ENCODE data around the gene ELMO2.

Gene ELMO2

DNA sequence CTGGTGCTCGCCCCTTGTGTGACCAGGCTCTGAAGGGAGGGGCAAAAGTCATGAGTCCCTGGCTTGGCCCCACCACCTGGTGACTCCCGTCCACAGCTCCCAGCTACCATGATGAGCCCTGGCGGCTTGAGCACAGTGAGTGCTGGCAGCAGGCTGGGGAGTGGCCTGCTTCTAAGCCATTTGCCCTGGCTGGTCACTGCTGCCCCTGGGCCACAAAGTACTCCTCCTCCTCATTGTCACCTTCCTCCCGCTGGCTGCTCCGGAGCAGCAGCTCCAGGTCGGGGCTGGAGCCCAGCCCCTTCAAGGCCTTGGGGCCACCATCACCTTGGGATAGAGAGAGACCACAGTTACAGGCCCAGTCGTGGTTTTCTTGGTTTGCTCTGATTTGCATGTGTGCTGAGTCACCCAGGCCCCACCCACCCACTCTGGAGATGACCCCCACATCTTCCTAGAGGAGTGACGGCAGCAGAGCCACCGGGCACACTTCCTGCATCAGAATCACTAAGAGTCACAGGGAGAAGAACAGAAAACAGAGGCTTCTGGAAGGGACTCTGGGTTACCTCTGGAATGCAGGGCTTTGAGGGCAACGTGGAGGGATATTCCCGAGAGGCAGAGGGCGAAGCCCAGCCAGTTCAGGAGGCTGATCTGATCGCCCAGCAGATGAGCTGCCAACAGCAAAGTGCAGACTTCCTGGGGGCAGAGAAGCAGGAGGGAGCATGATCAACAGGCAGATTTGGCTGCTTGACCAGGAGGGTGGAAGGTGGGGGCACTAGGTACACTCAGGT is 56.0 kb downstream of the ELMO2 start:
- no peak for FAIRE-seq

DNA sequence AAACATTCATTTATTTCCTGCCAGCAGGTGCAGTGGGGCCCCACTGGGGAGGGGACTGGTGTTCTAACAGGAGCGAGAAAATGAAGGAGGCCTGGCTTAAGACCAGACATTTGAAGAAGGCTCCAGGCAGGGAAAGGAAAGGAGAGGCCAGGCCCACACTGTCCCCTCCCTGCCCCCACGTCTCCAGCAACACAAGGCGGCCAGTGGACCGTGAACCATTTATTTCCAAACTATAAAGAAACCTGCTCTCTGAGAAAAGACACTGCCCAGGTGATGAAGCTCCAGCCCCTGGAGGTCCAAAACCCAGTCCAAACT is 56.7 kb downstream of the ELMO2 start:
- no peak for FAIRE-seq

DNA sequence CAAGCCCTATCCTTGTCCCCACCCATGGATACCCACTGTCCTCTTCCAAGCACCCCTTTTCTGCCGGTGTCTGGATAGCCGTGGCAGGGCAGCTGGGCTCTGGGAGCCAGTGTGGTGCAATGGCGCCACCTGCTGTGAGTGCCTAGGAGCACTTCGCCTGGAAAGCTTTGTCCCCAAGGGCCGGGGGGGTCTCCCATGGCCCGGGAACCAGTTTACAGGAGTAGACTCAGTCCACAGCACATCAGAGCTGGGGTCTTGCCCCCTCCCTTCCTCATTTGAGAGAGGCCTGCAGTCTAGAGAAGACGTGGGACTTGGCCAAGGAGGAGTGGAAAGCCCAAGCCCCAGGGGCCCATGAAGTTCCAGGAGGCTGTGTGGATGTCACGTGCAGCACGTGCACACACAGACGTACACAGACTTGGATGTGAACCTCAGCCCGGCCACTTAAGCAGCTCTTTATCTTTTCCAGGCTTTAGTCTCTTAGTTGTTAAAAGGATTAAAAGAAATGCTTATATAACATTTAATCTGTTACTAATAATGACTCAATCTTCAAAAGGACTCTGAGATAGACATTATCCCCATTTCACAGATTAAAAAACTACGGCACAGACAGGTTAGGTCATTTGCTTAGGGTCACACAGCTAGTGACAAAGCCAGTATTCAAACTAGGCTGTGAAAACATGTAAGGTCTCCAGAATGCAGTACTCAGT is 57.2 kb downstream of the ELMO2 start:
- no peak for FAIRE-seq

DNA sequence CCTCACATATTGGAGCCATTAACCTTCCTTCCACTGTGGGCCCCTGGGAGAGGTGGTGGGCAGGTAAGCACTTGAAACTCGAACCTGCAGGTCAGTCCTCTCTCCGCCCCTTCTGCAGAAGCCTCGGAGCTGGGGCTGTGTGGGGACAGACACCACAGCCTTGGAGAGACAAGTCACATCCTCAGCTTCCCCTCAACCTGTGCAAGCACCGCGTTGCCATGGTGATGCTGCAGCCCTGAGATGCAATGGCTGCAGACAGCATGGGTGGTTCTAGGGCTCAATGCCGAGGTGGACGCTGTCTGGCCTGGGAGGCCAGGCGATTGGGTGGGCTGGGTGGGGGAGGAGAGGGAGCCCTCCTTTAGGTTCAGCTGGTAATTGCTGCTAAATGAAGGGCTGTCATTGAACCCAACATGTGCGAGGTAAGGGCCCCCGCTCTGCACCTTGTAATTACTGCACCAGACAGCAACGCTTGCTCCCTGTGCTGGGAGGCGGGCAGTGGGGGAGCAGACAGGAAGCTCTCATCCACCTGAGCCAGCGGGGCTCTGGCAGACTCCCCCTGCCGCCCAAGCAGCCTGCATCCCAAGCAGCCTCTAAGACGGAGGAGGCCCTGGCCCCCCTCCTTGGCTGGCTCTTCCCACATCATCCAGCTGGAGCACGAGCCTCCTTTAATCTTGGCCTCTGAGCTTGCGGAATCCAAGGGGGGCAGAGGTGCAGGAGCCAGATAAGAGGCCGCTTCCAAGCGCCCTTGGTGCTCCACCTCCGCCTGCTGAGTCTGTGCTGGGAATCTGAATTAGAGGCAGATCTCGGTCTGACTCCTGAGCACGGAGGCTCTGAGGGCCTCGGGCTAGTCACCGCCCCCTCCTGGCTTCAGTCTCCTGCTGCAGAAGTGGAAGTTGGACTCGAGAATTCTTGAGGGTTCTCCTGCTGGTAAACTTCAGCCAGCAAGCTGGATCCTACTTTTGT is 58.3 kb downstream of the ELMO2 start:
- no peak for FAIRE-seq

DNA sequence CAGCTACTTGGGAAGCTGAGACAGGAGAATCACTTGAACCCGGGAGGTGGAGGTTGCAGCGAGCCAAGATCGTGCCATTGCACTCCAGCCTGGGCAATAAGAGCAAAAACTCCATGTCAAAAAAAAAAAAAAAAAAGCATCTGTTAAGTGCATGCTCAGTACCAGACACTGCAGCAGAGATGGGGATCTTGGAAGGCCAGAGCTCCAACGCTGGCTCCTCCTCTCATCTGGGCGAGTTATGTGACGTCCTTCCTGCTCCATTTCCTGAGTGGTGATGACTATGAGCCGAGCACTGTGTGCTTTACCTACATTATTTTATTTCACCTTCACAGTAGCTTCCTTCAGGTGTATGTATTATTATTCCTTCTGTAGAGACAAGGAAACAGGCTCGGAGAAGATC is 59.6 kb downstream of the ELMO2 start:
- FAIRE-seq: no peak

DNA sequence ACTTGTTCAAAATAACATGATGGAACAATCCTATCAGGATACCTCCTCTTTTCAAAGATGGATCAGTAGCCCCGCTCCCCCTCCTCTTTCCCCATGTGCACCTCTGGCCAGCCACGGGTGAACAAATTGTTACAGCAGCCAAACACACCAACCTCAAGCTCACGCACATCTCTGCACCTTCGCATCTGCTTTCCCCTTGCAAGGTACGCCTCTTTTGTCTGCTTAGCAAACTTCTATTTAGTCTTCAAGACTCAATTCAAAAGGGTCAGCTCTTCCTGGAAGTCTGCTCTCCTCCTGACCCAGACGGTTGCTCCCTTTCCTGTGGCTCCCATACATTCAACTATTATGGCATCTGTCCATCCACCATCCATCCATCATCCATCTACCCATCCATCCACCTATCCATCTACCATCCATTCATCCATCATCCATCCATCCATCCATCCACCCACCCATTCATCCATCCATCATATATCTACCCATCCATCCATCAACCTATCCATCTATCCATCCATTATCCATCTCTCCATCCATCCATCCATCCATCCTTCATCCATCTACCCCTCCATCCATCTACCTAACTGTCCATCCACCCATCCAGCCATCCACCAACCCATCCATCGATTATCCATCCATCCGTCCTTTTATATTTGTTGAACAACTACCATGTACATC is 61.8 kb downstream of the ELMO2 start:
- FAIRE-seq: no peak

DNA sequence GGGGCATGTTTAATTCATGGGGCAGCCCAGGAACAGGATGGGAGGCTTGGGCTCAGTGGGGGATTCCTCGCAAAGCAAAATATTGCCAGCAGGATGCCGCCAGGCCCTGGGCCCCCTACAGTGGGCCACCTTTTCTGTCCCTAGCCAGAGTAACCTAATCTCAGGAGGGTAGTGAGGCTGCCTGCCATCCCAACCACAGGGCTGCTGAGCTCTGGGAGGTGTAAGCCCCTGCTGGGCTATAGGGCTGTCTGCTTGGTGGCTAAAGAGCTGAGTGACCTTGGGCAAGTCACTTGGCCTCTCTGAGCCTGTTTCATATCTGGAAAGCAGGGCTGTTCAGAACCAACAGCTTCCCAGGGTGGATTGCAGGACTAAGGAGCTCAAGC is 62.4 kb downstream of the ELMO2 start:
- FAIRE-seq: no peak

DNA sequence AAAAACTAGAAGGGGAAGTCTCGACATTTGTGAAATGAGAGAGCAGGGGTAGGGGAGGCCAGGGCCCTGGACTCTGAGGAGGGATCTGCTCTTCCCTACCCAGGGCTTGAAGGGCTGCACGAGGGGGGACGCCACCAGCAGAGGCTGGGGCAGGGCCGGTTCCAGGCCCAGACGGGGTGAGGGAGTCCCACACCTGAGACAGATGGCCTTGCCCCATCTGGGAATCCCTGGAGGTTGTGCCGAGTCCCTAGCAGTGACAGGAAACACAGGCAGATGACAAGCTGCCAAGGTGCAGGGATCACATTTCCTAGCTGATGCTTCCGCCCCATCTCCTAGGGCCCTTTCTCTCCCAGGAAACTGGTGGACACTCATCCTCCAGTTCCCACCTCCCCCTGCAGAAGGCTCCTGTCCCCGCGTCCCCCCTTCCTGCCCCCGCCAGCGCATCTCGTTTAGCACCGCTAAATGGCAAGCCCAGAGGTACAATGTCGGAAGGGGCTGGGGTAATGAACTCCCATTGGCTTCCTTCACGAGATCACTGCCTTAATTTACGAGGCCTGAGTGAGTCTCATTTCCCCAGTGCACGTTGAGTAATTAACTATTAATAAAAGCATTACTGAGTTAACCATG is 63.0 kb downstream of the ELMO2 start:
- no peak for FAIRE-seq

DNA sequence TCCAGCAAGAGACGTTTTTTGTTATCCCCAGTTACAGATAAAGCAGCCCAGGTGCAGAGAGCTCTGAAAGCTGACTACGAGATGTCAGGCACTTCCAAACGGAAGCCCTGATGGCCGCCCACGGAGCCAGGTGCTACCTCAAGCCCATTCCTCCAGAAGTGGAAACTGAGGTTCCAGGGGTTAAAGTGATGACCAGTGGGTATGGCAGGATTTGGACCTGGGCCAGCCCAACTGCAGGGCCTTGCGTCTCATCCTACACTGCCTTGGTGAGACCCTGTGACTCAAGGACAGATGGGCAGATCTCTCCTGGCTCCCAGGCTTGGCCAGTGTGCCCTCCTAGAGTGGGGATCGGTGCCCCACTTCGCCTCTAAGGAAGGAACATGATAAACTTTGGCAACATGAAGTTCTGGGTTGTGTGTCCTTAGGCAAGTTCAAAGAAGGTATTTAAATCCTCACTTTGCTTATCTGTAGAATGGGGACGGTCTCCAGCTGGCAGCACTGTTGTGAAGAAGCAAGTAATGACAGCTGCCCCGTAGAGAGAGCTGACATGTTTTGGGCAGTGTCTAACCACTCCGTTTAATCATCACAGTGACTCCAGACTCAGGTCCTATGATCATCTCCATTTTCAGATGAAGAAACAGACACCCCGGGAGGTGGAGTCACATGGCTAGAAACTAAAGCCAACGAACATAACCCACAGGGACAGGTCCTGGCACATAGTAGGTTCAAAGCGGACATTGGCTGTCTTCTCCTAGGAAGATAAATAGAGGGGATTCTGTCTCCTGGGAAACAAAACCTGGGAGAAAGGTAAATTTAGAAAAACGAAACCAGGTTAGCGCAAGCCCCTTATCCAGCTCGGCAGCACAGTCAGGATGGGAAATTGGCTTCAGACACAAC is 63.7 kb downstream of the ELMO2 start:
- no peak for FAIRE-seq

DNA sequence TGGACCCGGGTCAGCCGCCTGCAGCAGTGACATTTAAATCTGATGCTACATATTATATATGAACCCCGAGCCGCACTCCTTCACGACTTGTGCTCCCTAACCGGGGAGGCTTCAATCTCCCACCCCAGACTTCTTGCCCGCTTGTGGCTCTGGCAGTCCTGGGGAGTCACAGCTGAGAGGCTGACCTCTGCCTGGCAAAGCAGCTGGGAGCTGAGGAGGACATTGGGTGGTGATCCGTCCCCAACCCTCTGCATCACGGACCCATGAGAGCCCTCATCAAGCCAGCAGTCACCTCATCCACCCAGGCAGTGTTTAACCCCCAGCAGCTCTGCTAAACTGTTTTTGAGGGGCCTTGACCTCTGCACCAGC is 64.4 kb downstream of the ELMO2 start:
- no peak for FAIRE-seq

DNA sequence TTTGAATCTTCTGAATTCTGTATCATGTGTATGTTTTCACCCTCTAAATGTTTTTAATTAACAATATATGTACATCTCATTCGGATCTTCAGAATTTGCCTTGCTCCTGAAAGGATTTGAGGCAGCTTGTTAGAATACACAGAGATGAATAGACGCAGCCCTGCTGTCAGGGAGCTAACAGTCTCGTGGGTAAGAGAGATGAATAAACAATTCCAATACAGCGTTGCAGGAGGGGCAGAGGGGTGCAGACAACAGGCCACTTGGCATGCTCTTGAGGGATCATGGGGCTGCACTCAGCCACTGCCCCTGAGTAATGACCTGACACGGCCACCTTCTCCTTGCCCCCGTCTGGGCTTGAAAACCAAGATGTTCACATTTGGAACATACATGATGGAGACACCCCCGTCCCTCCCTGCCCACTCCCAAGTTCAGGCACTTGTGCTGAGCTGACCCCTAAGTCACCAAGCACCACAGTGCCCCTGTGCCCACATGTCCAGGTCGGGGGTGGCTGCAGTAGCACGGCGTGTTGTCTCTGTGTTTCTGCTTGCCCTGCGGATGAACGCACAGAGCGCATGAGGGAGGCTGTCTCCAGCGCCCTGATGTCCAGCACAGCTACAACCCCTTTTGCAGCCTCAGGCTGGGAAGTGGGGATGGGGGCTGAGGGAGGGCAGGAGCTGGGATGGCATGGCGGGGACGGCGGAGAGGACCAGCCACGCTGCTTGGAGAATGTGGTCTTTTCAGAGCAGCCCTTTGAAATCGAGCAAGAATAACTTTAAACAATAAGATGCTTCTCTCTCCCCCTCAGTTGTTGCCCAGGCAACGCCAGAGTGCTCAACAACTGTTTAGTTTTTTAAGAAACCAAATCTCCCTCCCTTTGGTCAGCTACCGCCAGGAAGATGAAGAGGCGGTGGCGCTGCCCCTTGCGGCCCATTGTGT is 65.1 kb downstream of the ELMO2 start:
- no peak for FAIRE-seq

DNA sequence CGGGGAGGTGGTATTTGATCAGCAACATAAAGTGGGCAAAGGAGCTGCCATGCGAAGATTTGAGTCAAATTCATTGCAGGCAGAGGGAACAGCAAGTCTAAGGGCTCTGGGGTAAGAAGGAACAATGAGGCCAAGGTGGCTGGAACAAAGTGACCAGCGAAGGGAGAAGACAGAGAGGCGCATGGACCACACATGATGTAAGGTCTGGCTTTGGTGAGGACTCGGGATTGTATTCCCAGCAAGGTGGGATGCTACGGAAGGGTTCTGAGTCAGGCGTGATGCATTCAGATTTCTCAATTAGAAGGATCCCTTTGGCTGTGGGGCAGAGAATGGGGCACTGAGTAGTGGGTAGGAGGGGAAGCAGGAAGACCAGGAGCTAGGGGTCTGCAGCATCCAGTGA is 67.4 kb downstream of the ELMO2 start:
- FAIRE-seq: no peak

DNA sequence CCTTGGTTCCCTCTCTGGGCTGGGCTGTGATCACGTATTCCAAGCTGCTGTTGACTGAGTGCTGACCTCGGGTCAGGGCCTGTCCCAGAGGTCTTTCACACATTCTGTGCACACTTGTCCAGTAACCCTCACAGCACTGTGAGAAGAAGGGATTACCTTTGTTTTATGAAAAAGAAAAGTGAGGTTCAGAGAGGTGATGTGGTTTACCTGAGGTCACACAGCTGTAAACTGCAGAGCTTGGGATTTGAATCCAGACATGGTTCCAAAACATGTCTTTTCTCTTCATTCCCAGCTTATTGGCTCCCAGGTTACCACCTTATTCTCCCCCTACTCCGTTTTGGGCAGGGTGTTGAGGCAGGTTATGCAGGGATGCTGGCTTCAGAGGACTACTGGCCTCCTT is 69.7 kb downstream of the ELMO2 start:
- FAIRE-seq: no peak

DNA sequence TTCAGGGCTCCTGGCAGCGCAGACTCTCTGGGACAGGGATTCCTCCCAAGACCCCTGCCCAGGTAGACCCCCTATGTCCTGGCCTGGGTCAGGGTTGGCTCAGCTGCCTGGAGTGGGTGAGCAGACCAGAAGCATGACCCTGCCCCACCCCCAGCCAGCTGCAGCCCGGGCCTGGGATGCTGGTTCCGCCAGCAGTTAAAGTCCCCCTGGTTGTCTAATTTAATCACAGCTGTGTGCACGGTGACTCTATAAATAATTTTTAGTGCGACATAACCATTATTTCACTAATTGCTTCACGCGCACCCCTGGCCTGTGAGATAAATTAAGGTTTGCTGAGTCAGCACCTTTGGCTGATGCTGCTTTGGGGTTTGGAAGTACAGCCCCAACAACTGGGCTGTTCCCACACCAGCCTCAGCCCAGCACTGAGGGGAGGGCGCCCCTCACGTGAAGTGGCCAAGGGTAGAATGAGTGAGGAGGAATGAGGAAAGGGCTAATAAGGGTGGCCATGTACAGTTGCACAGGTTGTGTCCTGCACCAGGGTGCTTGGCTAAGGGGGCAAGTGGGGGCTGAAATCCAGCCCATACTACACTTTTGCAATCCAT is 72.0 kb downstream of the ELMO2 start:
- no peak for FAIRE-seq

DNA sequence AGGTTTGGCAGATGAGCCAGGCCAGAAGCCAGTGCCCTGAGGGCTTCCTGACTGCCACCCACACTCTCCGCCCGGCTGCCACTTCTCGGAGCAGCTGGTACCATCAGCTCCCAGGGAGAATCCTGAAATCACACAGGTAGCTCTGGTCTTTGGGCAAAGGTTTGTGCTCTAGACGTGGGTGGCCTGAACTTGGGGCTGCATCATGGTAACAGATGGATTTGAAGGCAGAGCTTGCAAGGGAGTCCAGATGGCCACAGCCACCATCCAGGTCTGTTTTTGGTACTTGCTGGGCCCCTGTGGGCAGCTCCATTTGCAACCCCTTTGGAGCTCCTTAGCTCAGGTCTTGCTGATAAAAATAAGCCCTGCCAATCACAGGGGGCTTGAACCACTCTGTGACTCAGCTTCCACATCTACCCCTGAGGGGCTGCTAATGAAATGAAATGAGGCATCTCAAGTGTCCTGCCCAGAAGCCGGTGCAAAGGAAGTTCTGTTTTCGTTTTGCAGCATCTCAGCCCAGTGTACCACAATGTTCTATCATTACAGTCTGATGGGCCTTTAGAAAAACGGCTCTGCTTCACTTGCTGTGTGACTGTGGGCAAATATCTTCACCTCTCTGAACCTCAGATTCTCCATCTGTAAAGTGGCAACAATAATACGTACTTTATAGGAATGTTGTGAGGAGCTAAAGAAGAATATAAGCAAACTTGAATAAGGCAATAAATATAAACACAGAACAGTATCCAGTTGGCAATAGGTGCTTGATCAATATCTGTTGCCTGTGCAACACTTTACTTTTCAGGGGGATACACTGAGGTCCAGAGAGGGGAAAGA is 73.0 kb downstream of the ELMO2 start:
- FAIRE-seq: no peak

DNA sequence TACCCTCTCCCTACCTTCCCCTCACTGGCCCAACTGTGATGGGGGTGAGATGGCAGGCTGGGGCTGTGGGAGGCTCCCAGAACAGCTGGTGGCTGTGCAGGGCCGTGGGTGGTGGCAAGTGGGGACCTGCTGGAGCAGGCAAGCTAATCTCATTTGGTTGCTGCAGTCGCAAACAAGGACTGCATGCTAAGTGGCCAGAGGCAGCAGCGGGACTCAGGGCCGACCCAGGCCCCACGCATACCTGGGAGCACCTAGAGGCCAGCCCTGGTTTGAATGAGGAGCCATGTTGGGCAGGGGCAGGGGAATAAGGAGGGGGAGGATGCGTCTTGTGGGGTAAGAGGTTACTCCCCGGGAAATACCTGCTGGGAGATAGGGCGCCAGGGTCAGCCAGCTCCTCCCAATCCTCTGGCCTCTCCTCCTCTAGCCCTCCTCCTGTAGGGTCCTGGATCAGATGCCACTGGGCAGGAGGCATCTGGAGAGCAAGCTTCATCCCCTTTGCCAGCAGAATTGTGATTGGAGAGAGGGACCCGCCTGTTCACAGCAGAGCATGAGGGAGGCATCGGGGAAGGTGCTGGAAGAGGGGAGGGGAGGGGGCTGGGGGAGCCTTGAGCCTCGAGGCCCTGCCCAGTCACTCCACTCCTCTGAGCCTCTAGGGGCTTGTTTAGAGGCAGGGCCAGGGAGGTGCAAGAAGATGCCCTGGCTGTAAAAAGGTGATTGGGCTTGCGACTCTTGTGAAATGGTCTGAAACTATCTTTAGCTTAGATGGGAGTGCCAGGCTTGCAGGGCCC is 73.8 kb downstream of the ELMO2 start:
- no peak for FAIRE-seq

DNA sequence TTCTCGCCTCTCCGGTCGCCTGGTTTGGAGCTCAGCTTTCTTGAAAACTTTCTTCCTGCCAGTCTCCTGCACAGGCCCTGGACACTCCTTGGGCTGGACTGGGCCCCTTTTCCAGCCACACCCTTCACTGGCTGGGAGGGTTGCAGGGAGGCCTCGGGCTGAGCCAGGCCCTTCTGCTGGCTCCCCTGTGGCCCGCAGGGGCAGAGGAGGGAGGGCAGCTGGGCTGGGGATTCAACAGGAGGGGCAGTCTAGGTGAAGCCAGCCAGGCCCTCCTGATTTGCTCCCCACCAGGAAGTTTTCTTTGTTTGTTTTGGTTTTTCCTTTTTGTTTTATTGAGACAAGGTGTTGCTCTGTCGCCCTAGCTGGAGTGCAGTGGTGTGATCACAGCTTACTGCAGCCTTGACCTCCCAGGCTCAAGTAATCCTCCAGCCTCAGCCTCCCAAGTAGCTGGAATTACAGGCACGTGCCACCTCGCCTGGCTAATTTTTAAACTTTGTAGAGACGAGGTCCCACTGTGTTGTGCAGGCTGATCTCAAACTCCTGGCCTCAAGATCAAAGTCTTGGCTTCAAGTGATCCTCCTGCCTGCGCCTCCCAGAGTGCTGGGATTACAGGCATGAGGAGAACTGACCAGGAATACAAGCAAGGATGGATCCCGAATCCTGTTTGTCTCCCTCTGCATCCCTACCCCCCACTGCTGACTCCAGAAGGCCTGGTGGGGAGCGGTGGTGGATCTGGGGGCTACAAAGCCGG is 74.6 kb downstream of the ELMO2 start:
- no peak for FAIRE-seq
